DLD1 (cell line): ENCODE data around the gene NAPB.

Experiments used
- in situ Hi-C: cut with HindIII; loops from 2 replicates; pipeline ENCODE4 v1.10.0; 2017; ENCODE audit warnings: low sequenced_read_pairs

The NAPB gene

DNA sequence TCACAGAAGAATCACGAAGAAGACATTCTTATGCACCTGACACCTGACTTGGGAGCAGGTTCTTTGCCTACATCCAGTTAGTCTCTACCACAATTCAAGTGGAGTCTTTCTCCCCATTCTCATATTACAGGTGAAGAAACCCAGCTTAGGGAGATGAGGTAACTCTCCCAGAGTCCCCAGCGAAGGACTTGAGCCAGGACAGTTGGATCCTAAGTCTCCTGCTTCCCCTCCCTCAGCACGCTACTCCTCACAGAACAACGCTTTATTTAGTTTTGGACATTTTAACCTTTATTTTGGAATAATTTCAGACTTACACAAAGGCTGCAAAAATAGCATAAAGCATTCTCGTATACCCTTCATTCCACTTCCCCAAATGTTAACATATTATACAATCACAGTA lies 17.4 kb upstream of the NAPB start:
- in situ Hi-C loops, result no loop called here

DNA sequence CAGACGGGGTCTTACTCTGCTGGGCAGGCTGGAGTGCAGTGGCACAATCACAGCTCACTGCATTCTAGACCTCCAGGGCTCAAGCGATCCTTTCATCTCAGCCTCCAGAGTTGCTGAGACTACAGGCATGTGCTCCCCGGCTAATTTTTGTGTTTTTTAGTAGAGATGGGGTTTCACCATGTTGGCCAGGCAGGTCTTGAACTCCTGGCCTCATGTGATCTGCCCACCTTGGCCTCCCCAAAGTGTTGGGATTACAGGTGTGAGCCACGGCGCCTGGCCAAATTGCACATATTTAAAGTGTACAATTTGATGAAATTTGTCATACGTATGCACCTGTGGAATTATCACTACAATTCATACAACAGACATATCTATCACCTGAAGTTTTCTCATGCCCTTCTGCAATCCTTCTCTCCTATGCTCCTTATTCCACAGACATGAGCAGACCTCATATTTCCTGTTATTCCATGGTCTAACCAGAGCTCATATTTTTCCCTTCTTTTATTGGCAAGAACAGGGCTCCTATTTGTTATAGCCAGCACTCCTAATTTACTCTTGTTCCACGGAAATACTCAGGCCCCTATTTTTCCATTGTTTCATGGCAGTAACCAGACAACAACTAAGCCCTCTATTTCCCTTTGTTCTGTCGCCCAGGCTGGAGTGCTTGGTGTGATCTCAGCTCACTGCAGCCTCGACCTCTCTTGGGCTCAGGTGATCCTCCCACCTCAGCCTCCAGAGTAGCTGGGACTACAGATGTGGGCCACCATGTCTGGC lies 16.0 kb upstream of the NAPB start:
- in situ Hi-C loops, result no loop called here

DNA sequence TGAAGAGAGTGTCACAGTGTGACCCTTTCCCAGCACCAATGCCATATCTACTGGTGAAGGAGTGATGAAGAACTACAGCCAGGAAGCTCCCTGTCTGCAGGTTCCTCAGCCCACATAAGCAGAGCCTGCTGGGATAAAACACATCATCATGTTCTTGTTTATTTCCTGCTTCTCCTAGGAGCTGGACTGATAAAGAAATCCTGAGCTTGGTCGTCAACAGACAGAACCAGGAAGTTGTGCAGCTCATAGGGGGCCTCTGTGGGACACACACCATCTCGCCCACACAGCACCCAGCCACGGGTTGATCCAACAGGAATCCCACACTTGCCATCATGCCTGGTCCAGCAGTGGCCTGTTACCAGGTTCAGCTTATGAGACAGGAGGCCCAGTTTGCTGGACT lies 15.4 kb upstream of the NAPB start:
- in situ Hi-C loops, result no loop called here

DNA sequence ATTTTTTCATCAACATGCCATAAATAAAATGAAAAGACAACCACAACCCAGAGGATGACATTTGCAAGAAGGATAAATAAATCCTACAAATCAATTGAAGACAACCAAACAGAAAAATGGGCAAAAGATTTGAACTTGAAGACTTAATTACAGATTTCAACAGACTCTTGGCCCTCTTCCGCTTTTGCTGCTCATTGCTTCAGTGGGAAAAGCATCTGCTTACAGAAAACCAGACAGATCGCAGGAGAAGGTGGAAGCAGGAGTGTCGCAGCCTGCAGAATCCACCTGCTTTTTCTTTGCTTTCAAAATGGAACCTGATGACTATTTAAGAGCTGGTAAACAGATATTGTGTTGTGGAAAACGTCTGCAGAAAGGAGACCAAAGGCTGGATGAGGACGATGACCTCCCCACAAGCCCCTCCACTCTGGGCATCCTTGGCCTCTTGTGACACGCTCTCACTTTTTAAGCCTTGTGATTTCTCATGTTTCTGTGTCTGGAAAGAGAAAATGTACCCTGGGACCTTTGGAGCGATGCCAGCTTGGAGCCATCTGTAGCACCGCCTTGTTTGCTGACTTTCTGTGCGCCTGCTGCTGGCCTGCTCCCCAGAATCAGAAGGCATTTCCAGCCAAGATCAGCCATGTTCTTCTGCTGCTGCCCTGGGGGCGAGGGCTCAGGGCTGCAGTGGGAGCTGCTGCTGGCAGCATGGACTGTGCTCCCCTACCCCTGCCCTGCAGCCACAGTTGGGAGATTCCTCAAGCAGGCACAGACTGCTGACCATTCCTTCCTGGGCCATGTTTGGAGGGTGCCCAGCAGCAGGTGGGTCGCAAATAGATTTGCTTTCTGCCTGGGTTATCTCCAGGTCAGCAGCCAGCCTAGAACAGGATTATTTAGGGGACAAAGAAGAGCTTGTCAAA lies 14.6 kb upstream of the NAPB start:
- in situ Hi-C loops, result no loop called here

DNA sequence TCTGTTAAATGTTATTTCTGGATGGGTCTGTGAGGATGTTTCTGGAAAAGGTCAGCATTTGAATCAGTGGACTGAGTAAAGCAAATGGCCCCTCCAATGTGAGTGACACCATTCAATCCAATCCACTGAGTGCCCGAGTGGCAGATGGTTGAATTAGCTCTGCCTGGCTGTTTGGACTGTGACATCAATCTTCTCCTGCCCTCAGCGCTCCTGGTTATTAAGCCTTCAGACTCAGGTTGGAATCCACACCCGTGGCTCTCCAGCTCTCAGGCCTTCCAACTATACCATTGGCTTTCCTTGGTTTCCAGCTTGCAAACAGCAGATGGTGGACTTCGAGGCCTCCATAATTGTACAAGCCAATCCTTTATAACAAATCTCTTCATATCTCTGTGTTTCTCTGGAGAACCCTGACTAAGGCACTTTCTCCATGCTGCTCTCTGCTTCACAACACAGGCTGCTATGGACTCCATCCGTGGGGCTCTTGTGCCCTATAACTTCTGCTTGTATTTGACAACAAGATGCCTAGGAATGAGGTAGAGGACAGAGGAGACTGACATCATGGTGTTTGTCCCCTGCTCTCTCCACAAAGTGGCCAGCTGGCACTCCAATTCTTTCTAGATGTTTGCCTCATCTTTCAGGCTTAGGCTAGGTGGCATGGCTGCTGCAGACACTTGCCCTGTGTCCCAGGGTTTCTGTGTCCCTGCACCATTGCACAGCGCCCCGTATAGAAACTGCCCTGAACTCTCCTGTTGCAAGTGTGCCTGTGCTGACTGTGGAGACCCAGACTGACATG lies 13.4 kb upstream of the NAPB start:
- in situ Hi-C loops, result no loop called here

DNA sequence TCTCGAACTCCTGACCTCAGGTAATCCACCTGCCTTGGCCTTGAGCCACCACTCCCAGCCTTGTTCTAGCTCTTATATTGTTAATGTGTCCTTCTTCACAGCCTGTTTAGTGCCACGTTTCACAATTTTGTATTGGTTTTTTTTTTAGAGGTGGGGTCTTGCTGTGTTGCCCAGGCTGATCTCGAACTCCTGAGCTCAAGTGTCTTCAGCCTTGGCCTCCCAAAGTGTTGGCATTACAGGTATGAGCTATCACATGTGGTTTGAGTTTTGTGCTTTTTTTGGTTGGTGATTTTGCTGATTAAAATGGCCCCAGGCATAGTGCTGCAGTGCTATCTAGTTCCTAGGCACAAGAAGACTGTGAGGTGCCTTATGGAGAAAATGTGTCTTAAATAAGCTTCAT lies 12.3 kb upstream of the NAPB start:
- in situ Hi-C loops, result no loop called here

DNA sequence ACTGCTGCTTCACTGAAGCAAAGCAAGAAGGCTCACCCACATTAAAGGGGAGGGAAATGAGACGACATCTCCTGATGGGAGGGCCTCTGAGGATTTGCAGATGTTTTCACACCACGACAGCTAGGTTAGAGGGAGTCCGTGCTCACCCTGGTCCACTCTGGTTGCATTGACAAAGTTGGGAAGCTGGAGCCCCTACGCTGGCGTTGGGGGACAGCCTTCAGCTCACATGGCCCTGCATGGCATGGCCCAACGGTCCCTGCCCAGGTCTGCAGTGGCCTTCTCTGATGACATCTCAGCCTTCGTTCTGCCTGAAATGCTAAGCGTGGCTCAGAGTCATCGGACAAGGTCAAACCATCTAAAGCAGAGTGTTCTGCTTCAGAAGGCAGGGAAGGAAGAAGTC lies 3.8 kb upstream of the NAPB start:
- in situ Hi-C loops, result no loop called here

DNA sequence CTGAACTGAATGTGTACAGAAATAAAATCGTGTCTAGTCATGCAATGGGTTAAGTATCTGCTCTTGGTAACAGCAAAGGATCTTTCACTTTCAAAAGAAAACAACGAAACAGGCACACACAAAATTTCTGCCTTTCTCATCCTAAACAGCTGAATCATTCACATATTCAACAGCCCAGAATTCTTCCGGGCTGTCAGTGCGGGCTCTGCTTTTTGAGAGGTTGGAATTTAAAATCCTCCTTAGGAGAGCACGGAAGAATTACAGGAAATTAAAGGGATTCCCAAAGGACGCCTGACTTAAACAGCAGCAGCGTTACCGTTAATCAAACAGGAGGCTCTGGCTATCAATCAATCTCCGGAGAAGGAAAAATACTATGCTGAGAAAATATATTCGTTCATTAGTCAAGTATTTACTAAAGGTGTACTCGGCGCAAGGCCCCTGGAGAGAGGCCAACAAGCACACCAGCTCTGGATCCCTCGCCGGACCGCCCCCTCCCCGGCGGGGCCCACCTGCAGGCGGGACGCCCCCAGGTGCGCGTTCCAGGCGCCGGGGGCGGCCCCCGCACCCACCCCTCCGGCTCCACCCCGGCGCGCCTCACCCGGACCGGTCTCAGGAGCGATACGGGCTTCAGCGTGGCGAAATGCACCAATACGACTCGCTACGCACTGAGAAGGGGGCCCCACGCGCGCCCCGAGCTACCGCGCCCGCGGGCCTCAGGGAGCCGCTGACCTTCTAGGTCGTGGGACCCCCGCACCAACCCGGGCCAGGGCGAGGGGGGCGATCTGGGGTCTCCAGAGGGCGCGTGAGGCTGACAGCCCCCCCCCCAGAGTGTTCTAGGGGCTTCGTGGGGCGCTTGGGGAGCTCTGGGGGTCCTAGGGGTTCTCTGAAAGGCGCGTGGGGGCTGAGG lies 1.0 kb downstream of the NAPB start:
- in situ Hi-C loops, result loop anchor here (25.0 kb wide), 1 partner anchor 192 kb away; the partner anchor contains the start of gene CST9

DNA sequence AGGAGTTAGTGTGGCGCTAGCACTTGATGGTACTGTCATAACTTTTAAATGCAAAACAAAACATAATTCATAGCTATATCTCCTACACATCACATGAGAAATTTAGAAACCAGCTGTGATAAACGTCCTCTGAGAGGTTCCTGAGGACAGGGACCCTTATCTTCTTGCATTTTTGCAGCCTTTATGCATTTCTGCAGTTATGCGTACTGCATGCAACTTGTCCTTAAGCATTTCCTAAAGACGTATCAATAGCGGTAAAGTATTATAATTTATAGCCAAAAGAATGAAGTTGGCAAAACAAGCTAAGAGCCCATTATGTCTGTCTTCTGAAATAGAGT lies 1.7 kb downstream of the NAPB start:
- in situ Hi-C loops, result loop anchor here (25.0 kb wide), 1 partner anchor 193 kb away; the partner anchor contains the start of gene CST9

DNA sequence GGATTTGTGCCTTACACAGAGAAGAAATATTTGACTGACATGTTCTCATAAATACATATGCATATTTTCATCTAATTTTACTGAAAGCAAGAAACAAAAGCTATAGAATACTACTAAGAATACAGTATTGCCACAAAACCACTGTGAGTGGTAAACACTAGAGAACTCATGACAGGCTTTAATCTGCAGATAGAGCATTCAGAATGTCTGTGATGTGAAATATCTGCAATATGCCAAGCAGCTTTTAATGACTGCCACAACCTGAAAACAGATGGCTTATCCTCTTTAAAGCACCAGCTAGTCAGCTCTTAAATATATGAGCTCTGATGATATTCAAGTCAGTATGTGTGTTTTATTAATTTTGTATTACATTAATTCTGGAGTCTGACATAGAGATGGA lies 3.4 kb downstream of the NAPB start:
- in situ Hi-C loops, result loop anchor here (25.0 kb wide), 1 partner anchor 194 kb away; the partner anchor contains the start of gene CST9

DNA sequence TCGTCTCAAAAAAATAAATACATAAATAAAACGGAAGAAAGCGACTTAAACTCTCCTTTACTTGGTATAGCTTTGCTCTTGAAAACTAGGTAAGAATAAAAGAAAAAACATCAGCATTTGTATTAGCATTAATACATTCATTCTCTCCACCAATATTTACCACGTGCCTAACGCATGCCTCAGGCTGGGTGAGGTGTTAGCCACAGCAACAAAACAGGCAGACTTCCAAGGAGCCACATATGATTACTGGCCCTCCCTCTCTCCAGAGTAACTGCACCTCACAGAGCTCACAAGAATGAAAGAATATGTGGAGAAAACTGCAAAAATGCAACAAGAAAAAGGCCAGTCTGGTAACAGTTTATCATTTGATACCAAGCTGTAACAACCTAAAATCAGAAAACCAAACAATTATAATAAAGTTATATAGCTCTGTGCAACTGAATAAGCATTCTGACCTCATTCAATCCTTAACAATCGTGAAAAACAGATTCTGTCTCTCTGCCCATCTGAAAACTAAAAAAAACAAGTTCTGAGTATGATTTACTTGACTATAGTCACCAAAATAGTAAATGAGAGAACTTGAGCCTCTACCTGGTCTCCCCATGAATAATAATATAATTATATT lies 5.2 kb downstream of the NAPB start:
- in situ Hi-C loops, result loop anchor here (25.0 kb wide), 1 partner anchor 196 kb away; the partner anchor contains the start of gene CST9

DNA sequence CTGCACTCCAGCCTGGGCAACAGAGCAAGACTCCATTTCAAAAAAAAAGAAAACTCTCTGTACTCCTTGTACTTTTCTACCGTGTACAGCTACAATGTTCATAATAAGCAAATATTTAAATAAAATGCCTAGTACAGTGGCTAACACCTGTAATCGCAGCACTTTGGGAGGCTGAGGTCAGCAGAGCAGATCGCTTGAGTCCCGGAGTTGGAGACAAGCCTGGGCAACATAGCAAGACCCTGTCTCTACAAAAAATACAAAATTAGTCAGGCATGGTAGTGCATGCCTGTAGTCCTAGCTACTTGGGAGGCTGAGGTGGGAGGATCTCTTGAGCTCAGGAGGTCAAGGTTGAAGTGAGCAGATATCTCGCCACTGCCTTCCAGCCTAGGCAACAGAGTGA lies 5.7 kb downstream of the NAPB start:
- in situ Hi-C loops, result loop anchor here (25.0 kb wide), 1 partner anchor 197 kb away; the partner anchor contains the start of gene CST9

DNA sequence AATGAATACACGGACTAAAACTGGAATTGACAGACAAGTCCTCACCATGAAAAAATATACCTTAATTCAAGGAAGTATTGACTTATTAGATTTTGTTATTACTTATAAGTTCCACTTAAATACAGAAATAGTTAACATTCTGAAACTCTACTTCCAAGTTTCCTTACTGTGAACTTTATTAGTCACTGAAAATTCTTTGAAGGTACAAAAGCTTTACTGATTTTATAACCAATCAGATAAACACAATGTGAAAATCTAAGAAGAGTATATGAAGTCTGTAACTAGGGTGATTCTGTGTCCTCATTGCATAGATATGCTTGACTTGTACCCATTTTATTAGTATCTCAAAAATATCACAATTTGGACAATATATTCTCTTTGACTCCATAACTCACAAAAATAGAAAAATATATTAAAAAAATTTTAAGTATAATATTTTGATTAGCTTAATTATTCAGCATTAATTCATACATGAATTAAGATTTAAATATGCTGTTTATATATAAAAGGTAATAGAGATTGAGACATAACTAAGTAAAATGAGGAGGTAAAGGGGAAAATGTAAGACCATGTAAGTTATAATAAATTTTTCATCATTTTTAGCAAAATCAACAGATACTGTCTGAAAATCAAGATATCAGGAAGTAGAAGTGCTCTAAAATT lies 6.6 kb downstream of the NAPB start:
- in situ Hi-C loops, result loop anchor here (25.0 kb wide), 1 partner anchor 198 kb away; the partner anchor contains the start of gene CST9

DNA sequence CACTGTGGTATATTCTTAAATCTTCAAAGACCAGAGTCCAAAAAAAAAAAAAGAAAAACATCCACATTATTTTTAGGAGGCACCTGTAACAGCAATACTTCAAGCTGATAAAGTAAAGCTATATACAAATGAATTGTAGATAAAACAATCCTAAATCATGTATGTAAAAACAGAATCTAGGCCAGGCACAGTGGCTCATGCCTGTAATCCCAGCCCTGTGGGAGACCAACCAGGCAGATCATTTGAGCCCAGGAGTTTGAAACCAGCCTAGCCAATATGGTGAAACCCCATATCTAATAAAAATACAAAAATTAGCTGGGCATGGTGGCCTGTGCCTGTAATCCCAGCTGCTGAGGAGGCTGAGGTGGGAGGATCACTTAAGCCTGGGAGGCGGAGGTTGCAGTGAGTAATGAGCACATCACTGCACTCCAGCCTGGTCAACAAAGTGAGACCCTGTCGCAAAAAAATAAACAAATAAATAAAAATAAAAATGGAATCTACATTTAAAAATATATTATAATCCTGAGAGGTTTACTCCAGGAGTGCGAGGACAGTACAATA lies 7.3 kb downstream of the NAPB start:
- in situ Hi-C loops, result loop anchor here (25.0 kb wide), 1 partner anchor 198 kb away; the partner anchor contains the start of gene CST9

DNA sequence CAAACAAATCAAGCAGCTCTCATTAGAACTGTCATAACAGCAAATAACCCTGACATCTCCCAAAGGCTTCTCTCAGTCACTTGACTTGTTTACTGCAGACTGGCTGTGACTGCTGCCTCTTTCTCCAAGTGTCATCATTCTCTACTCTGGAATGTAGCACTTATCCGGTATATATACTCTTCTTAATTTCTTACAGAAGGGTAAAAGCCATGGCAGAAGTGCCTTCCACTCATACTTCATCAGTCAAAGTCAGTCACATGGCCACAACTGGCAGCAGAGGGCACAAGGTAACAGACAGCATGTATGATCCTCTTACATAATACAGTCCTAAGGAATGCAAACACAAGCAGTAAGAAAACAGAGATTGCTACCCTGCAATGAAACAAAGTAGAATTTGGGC lies 9.3 kb downstream of the NAPB start:
- in situ Hi-C loops, result loop anchor here (25.0 kb wide), 1 partner anchor 200 kb away; the partner anchor contains the start of gene CST9

DNA sequence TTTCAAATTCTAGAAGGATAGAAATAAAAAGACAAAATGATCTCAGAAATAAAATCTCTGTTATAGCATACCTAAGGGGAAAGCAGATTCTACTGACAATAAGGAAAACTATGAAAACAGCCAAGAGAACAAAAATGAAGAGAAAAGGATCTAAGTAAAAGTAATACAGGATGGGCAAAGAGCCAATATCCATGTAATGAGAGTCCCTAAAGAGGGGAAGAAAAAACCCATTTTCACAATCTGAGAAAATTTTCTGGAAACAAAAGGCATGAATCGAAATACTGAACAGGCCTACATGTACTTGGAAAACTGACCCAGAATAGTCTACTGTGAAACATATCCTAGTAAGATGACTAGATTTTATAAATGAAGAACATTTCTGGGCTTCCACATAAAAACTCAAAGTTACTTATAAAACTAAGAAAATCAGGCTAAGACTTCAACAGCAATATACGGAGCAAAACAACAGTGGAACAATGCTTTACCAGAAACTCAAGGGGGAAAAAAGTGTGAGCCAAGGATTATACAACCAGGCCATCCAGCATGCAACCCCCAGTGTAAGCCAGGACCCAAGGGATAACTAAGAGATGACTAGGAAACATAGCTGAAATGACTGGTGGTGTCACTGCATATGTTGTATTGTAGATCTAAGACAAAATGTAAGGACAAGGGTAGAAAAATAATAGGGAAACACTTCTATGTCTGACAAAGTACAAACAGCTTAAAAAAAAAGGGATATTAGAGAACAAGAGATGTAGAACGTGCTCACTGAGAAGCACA lies 10.2 kb downstream of the NAPB start:
- in situ Hi-C loops, result loop anchor here (25.0 kb wide), 1 partner anchor 201 kb away; the partner anchor contains the start of gene CST9

DNA sequence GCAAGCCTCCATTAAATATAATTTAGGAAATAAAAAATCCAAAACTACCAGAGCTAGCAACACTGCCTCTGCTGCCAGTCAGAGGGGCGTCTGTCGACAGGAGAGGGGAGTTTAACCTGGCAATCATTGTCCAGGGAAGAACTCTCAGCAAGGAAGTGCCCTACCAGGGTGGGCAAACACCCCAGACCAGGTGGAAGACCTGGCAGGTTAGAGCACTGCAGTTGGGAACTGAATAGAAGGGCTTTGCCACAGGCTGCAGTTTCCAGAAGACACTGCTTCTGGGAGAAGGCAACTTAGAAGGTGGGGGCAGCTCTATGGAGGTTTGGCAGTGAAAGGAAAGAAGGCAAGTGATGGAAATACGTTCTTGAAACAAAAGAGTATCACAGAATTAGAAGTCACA lies 11.5 kb downstream of the NAPB start:
- in situ Hi-C loops, result loop anchor here (25.0 kb wide), 1 partner anchor 203 kb away; the partner anchor contains the start of gene CST9
